OCI-LY1 (cell line): ENCODE measurements around the gene UBE2V1.
"Not testable (repeated sequence)": the region's sequence is repeated elsewhere in the genome, so short reads cannot be mapped to it uniquely, and the experiment has no call there.

ENCODE experiments used
- H2AFZ ChIP-seq: fragments of 200-600 bp; sonication (generic), shearing (Covaris generic); 2 replicates; pipeline ENCODE4 v1.6.0; 2014; ENCODE audit warnings: antibody characterized with exemption, mild to moderate bottlenecking, low read length
- H3F3A ChIP-seq: fragments of 200-600 bp; sonication (generic), shearing (Covaris generic); 2 replicates; pipeline ENCODE4 v1.6.0; 2014; ENCODE audit warnings: mild to moderate bottlenecking, antibody characterized with exemption, low read length, moderate library complexity; ENCODE audit not compliant: insufficient read depth
- H3K27ac ChIP-seq: fragments of 200-600 bp; sonication (generic); 2 replicates; pipeline ENCODE4 v1.5.1; 2014; ENCODE audit warnings: low read length, mixed run types, mild to moderate bottlenecking, low read depth; ENCODE audit not compliant: poor library complexity, severe bottlenecking
- H3K27me3 ChIP-seq: fragments of 200-600 bp; sonication (generic); 2 replicates; pipeline ENCODE4 v1.6.0; 2014; ENCODE audit warnings: antibody characterized with exemption, mild to moderate bottlenecking, low read length, moderate library complexity; ENCODE audit not compliant: insufficient read depth
- H3K36me3 ChIP-seq: fragments of 200-600 bp; sonication (generic); 2 replicates; pipeline ENCODE4 v1.6.1; 2014; ENCODE audit warnings: mild to moderate bottlenecking, antibody characterized with exemption, low read length, moderate library complexity, mixed read lengths; ENCODE audit not compliant: insufficient read depth
- H3K4me1 ChIP-seq: fragments of 200-600 bp; sonication (generic); 2 replicates; pipeline ENCODE4 v1.5.1; 2014; ENCODE audit warnings: mild to moderate bottlenecking, low read length, moderate library complexity; ENCODE audit not compliant: insufficient read depth, severe bottlenecking
- H3K4me2 ChIP-seq: fragments of 200-600 bp; sonication (generic), shearing (Covaris generic); 2 replicates; pipeline ENCODE4 v1.6.1; 2014; ENCODE audit warnings: low read length
- H3K4me3 ChIP-seq: fragments of 200-600 bp; sonication (generic); 2 replicates; pipeline ENCODE4 v1.5.1; 2014; ENCODE audit warnings: low read length, low read depth, mild to moderate bottlenecking, mixed read lengths; ENCODE audit not compliant: poor library complexity, severe bottlenecking
- H3K79me2 ChIP-seq: fragments of 200-600 bp; shearing (Covaris generic); 2 replicates; pipeline ENCODE4 v1.6.1; 2016; ENCODE audit warnings: mixed run types, low read length, mixed read lengths; ENCODE audit not compliant: insufficient read depth
- H3K9ac ChIP-seq: fragments of 200-600 bp; sonication (generic), shearing (Covaris generic); 2 replicates; pipeline ENCODE4 v1.6.1; 2014; ENCODE audit warnings: mild to moderate bottlenecking, low read length, mixed read lengths
- H3K9me2 ChIP-seq: fragments of 200-600 bp; sonication (generic), shearing (Covaris generic); 2 replicates; pipeline ENCODE4 v1.6.1; 2014; ENCODE audit warnings: low read depth, mild to moderate bottlenecking, low read length, mixed read lengths
- H3K9me3 ChIP-seq: fragments of 200-600 bp; shearing (Covaris generic); 2 replicates; pipeline ENCODE4 v1.6.1; 2014; ENCODE audit warnings: low read length, mixed read lengths
- H4K20me1 ChIP-seq: fragments of 200-600 bp; sonication (generic), shearing (Covaris generic); 2 replicates; pipeline ENCODE4 v1.6.0; 2016; ENCODE audit warnings: mild to moderate bottlenecking, low read length; ENCODE audit not compliant: insufficient read depth
- EZH2 ChIP-seq: fragments of 200-600 bp; sonication (generic), shearing (Covaris generic); IDR thresholded peaks from 2 replicates; pipeline ENCODE4 v1.8.0; 2017; ENCODE audit warnings: borderline replicate concordance, mixed run types, mild to moderate bottlenecking, antibody characterized with exemption, low read length, moderate library complexity, mixed read lengths
- TF ChIP-seq, protein P1 (sequence below): fragments of 200-600 bp; sonication (generic), shearing (Covaris generic); IDR thresholded peaks from 2 replicates; pipeline ENCODE4 v1.5.1; 2017; ENCODE audit warnings: mild to moderate bottlenecking, antibody characterized with exemption, low read length, moderate library complexity, mixed read lengths

UBE2V1 gene

DNA sequence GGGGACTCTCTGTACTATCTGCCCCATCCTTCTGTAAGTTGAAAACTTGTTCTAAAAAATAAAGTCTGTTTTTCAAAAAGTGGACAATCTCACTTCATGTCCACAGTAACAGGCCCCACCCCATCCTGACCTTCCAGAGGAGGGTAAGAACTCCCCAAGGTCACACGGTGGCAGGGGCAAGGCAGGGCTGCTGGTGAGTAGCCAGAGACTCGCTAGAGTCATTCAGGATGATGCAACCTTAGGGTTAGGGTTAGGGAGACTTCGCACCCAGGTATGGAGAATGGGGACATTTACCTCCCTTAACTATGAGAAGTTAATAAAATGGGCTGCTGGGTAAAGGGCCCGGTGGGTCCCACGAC lies 25.1 kb upstream of the UBE2V1 start:
- peaks cover 37% of the 10 kb centered on the region; the same call in 1 of the 2 replicates for H3K36me3 ChIP-seq
- H3K9me3 ChIP-seq: no peaks in the 10 kb centered on the region
- no peaks in the 10 kb centered on the region for H4K20me1 ChIP-seq
- no peaks in the 10 kb centered on the region for H3K79me2 ChIP-seq
- no peak overlapping the region for H3K27ac ChIP-seq
- TF ChIP-seq, protein P1, sequence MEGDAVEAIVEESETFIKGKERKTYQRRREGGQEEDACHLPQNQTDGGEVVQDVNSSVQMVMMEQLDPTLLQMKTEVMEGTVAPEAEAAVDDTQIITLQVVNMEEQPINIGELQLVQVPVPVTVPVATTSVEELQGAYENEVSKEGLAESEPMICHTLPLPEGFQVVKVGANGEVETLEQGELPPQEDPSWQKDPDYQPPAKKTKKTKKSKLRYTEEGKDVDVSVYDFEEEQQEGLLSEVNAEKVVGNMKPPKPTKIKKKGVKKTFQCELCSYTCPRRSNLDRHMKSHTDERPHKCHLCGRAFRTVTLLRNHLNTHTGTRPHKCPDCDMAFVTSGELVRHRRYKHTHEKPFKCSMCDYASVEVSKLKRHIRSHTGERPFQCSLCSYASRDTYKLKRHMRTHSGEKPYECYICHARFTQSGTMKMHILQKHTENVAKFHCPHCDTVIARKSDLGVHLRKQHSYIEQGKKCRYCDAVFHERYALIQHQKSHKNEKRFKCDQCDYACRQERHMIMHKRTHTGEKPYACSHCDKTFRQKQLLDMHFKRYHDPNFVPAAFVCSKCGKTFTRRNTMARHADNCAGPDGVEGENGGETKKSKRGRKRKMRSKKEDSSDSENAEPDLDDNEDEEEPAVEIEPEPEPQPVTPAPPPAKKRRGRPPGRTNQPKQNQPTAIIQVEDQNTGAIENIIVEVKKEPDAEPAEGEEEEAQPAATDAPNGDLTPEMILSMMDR: no peak
- no peak for TF ChIP-seq EZH2
- no peak overlapping the region for H3K4me2 ChIP-seq
- H3K9me2 ChIP-seq: no peaks in the 10 kb centered on the region
- no peak overlapping the region for H2AFZ ChIP-seq
- no peak overlapping the region for H3K9ac ChIP-seq
- no peaks in the 10 kb centered on the region for H3K27me3 ChIP-seq
- no peak overlapping the region for H3K4me3 ChIP-seq
- H3F3A ChIP-seq: no peaks in the 10 kb centered on the region
- no peaks in the 10 kb centered on the region for H3K4me1 ChIP-seq

DNA sequence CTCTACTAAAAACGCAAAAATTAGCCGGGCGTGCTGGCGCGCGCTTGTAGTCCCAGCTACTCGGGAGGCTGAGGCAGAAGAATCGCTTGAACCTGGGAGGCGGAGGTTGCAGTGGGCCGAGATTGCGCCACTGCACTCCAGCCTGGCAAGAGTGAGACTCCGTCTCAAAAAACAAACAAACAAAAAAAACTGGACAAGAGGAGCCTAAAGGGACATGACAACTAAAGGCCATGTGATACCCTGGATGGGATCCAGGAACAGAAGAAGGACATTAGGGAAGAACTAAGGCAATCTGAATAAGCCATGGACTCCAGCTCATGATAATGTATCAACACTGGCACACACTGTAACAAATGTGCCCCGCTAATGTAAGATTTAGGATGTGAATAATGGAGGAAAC lies 24.8 kb upstream of the UBE2V1 start:
- H3F3A ChIP-seq, H3K9me2 ChIP-seq, H3K9me3 ChIP-seq, H3K4me2 ChIP-seq, H3K27ac ChIP-seq, H3K4me1 ChIP-seq, H4K20me1 ChIP-seq, H3K4me3 ChIP-seq, H3K9ac ChIP-seq, H2AFZ ChIP-seq, H3K79me2 ChIP-seq, H3K27me3 ChIP-seq: not testable (repeated sequence)
- H3K36me3 ChIP-seq: peaks cover 37% of the 10 kb centered on the region; the same call in 1 of the 2 replicates

DNA sequence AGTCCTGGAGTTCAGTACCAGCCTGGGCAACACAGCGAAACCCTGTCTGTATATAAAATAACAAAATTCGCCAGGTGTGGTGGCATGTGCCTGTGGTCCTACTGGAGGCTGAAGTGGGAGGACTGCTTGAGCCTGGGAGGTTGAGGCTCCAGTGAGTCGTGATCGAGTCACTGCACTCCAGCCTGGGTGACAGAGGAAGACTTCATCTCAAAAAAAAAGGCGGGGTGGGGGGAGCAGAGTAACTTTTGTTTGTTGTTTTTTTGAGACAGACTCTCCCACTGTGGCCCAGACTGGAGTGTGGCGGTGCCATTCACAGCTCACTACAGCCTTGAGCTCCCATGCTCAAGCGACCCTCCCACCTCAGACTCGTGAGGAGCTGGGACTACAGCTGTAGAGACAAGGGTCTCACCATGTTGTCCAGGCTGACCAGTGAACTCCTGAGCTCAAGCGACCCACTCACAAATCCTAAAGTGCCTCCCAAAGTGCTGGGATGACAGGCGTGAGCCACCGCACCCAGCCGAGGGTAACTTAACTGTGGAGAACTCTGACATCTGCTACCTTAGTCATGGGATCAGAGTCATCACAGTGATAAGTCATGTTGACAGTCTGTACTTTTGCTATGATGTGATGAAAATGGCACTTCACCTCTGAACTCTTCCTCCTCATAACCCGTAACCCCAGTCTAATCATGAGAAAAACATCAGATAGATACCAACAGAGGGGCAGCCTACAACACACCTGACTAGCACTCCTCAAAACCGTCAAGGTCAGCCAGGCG lies 24.1 kb upstream of the UBE2V1 start:
- Histone ChIP-seq H3K4me3 (no peak overlapping the region), H2AFZ (no peak overlapping the region), H3K4me2 (no peak overlapping the region), H4K20me1 (no peaks in the 10 kb centered on the region), H3F3A (no peaks in the 10 kb centered on the region), H3K9ac (no peak overlapping the region), H3K9me3 (no peaks in the 10 kb centered on the region), H3K36me3 (peaks cover 39% of the 10 kb centered on the region; the same call in 1 of the 2 replicates), H3K27me3 (no peaks in the 10 kb centered on the region), H3K27ac (no peak overlapping the region), H3K4me1 (no peaks in the 10 kb centered on the region), H3K9me2 (no peaks in the 10 kb centered on the region), H3K79me2 (no peaks in the 10 kb centered on the region)
- no peak for TF ChIP-seq EZH2
- TF ChIP-seq, protein P1: no peak

DNA sequence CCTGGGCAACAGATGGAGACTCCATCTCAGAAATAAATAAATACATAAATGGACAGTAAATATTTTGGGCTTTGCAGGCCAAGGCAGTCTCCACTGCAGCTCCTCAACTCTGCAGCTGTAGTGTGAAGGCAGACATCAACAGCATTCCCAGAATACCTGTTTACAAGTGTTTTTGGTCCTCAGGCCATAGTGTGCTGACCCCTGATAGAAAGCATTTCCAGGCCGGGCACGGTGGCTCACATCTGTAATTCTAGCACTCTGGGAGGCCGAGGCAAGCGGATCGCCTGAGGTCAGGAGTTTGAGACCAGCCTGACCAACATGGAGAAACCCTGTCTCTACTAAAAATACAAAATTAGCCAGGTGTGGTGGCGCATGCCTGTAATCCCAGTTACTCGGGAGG lies 22.2 kb upstream of the UBE2V1 start:
- not testable (repeated sequence) for H4K20me1 ChIP-seq, H3K27ac ChIP-seq
- peaks cover 32% of the 10 kb centered on the region; the same call in 1 of the 2 replicates for H3K36me3 ChIP-seq

More for the DNA sequence above, 22.2 kb upstream of the UBE2V1 start:
- H3K79me2 ChIP-seq, H3K27me3 ChIP-seq, H3K9me2 ChIP-seq, H3K9me3 ChIP-seq, H3F3A ChIP-seq, H2AFZ ChIP-seq, H3K4me3 ChIP-seq, H3K9ac ChIP-seq, H3K4me2 ChIP-seq, H3K4me1 ChIP-seq: not testable (repeated sequence)
